Neural progenitor cell (in vitro differentiated cells): ENCODE results near the gene STAM. TPM values are rescaled to one million over a fixed set of nuclear protein-coding genes. Genes with fewer than 3 reads are reported as not detected.

ENCODE experiments used
- DNase-seq: peaks from one replicate; pipeline ENCODE4 v3.0.0-alpha.2; 2016; ENCODE audit warnings: low spot score
- H2AFZ ChIP-seq: fragments of 200-600 bp; sonication (generic); replicated peaks from 2 replicates; pipeline ENCODE4 v1.6.1; 2016; ENCODE audit warnings: antibody characterized with exemption
- H3F3A ChIP-seq: fragments of 200-600 bp; sonication (generic); 2 replicates; pipeline ENCODE4 v1.6.1; 2016; ENCODE audit warnings: antibody characterized with exemption, low read depth
- H3K27ac ChIP-seq: fragments of 200-600 bp; sonication (generic); 2 replicates; pipeline ENCODE4 v1.5.1; 2016; ENCODE audit warnings: mild to moderate bottlenecking
- H3K27me3 ChIP-seq: fragments of 200-600 bp; sonication (generic); 2 replicates; pipeline ENCODE4 v1.6.1; 2016; ENCODE audit warnings: mild to moderate bottlenecking, moderate library complexity
- H3K36me3 ChIP-seq: fragments of 200-600 bp; sonication (generic); 2 replicates; pipeline ENCODE4 v1.5.1; 2016
- H3K4me1 ChIP-seq: fragments of 200-600 bp; sonication (generic); 2 replicates; pipeline ENCODE4 v1.6.1; 2016; ENCODE audit warnings: mixed run types
- H3K4me2 ChIP-seq: fragments of 200-600 bp; sonication (generic); 2 replicates; pipeline ENCODE4 v1.6.1; 2016
- H3K4me3 ChIP-seq: fragments of 200-600 bp; sonication (generic); 2 replicates; pipeline ENCODE4 v1.5.1; 2016
- H3K79me2 ChIP-seq: fragments of 200-600 bp; sonication (generic); 2 replicates; pipeline ENCODE4 v1.6.1; 2016; ENCODE audit warnings: low read depth
- H3K9ac ChIP-seq: fragments of 200-600 bp; sonication (generic); 2 replicates; pipeline ENCODE4 v1.6.1; 2016
- H3K9me3 ChIP-seq: fragments of 200-600 bp; sonication (generic); 2 replicates; pipeline ENCODE4 v1.5.1; 2016; ENCODE audit warnings: low read depth
- H4K20me1 ChIP-seq: fragments of 200-600 bp; sonication (generic); 2 replicates; pipeline ENCODE4 v1.6.1; 2016; ENCODE audit warnings: low read depth
- H3K27ac Mint-ChIP-seq: 3 replicates; pipeline ENCODE4 v1.8.0; 2021; ENCODE audit warnings: mixed read lengths
- H3K27me3 Mint-ChIP-seq: 2 replicates; pipeline ENCODE4 v1.8.0; 2022; ENCODE audit warnings: low read depth, mild to moderate bottlenecking, inconsistent platforms, moderate library complexity, mixed read lengths; ENCODE audit not compliant: insufficient read depth
- H3K36me3 Mint-ChIP-seq: 3 replicates; pipeline ENCODE4 v1.8.0; 2021; ENCODE audit warnings: mixed read lengths
- H3K4me1 Mint-ChIP-seq: 3 replicates; pipeline ENCODE4 v1.8.0; 2021; ENCODE audit warnings: mixed read lengths
- H3K4me3 Mint-ChIP-seq: 3 replicates; pipeline ENCODE4 v1.8.0; 2021; ENCODE audit warnings: mild to moderate bottlenecking, moderate library complexity, mixed read lengths
- H3K9me3 Mint-ChIP-seq: 3 replicates; pipeline ENCODE4 v1.8.0; 2020; ENCODE audit warnings: mixed read lengths
- EZH2 ChIP-seq: fragments of 200-600 bp; sonication (generic); IDR thresholded peaks from 2 replicates; pipeline ENCODE4 v1.6.1; 2017; ENCODE audit warnings: antibody characterized with exemption, mild to moderate bottlenecking, moderate library complexity
- EZH2phosphoT487 ChIP-seq: fragments of 200-600 bp; sonication (generic); IDR thresholded peaks from 2 replicates; pipeline ENCODE4 v1.6.1; 2017; ENCODE audit warnings: antibody characterized with exemption
- total RNA-seq: library from RNA; depleted of rRNA; stranded (reverse); fragments of >200 nt; gene quantifications from 2 replicates; pipeline ENCODE4 v1.2.3, GENCODE V29; 2015; ENCODE audit warnings: low replicate concordance
- TF ChIP-seq, protein P1 (sequence below): fragments of 200-600 bp; sonication (generic); IDR thresholded peaks from 2 replicates; pipeline ENCODE4 v1.5.1; 2017; ENCODE audit warnings: antibody characterized with exemption, mild to moderate bottlenecking

Gene STAM
- total RNA-seq = 37.2 and 43.2 TPM in 2 replicates

DNA sequence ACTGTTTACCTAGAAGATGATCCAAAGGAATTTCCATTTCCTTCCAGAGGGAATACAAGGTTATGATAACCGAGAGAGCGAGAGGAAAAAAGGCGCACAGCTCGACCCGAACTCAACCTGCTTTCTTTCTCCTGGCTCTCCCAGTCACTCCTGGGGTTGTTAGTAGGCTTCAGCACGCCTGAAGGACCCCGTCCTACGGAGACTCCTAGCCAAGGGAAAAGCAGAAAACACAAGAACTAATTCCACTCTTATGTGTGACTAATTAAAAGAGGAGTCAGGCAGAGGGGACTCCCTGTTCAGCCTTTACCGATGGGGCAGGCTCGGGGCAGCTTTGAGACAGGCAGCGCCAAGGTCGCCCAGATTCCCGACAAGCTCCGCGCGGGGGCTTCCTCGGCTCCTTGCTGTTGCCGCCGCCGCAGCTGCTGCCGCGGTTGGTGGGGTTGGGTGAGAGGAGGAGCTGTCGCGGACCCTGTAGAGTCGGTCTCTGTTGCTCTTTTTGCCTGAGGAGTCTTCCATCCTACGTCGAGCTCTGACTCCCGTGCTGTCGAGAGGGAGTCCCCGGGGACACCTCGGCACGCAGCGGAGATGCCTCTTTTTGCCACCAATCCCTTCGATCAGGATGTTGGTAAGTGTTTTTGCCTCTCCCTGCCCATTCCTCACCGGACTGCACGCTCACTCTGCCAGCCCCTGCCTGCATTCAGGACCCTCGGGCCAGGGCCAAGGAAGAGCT, at the start of gene STAM:
Gene STAM, plus strand, starts transcription at position 397 of the 730 bp plus-strand sequence. Its CDS starts 189 bp downstream, at position 586.
- peaks cover 14% of the 10 kb centered on the region for H4K20me1 ChIP-seq

DNA sequence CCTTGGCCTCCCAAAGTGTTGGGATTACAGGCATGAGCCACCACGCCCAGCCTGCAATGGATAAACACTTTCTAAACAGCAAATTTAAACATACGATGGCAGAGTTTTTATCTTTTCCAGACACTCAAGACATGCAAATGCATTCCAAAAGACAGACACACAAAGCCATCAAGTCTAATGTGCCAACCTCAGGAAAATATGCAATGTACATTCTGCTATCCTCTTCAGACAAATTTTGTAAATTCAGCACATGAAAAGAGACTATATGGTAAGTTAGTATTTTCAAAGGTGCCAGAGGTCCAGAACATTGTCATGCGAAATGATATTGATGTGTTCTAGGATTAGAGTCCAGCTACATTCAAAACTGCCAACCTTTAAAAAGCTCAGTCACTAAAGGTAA, 46.6 kb upstream of the STAM start:
- H3K9me3 Mint-ChIP-seq = no peaks in the 10 kb centered on the region
- H3K4me1 Mint-ChIP-seq = no peaks in the 10 kb centered on the region
- H3K4me3 ChIP-seq = no peak overlapping the region
- no peak overlapping the region for H2AFZ ChIP-seq
- no peak overlapping the region for H3K4me2 ChIP-seq
- TF ChIP-seq EZH2 (no peak), EZH2phosphoT487 (no peak)
- TF ChIP-seq, protein P1, sequence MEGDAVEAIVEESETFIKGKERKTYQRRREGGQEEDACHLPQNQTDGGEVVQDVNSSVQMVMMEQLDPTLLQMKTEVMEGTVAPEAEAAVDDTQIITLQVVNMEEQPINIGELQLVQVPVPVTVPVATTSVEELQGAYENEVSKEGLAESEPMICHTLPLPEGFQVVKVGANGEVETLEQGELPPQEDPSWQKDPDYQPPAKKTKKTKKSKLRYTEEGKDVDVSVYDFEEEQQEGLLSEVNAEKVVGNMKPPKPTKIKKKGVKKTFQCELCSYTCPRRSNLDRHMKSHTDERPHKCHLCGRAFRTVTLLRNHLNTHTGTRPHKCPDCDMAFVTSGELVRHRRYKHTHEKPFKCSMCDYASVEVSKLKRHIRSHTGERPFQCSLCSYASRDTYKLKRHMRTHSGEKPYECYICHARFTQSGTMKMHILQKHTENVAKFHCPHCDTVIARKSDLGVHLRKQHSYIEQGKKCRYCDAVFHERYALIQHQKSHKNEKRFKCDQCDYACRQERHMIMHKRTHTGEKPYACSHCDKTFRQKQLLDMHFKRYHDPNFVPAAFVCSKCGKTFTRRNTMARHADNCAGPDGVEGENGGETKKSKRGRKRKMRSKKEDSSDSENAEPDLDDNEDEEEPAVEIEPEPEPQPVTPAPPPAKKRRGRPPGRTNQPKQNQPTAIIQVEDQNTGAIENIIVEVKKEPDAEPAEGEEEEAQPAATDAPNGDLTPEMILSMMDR = no peak
- no peak for DNase-seq
- H3K9ac ChIP-seq = no peak overlapping the region
- peaks cover 2% of the 10 kb centered on the region for H3K36me3 Mint-ChIP-seq
- no peaks in the 10 kb centered on the region for H3K79me2 ChIP-seq
- H3K4me3 Mint-ChIP-seq = no peak overlapping the region
- no peaks in the 10 kb centered on the region for H3F3A ChIP-seq
- H3K4me1 ChIP-seq = no peaks in the 10 kb centered on the region
- no peaks in the 10 kb centered on the region for H3K9me3 ChIP-seq
- no peak overlapping the region for H3K27ac ChIP-seq
- no peaks in the 10 kb centered on the region for H3K27me3 ChIP-seq
- H3K27ac Mint-ChIP-seq = no peak overlapping the region
- H4K20me1 ChIP-seq = no peaks in the 10 kb centered on the region
- H3K36me3 ChIP-seq = no peaks in the 10 kb centered on the region
- peaks cover 3% of the 10 kb centered on the region for H3K27me3 Mint-ChIP-seq

More for the DNA sequence above, at the start of gene STAM:
- Mint-ChIP-seq H3K4me3 (peak within 1 kb of the TSS; percentile 99), H3K36me3 (peaks cover 16% of the 10 kb centered on the region), H3K9me3 (peaks cover 4% of the 10 kb centered on the region), H3K27me3 (peaks cover 5% of the 10 kb centered on the region), H3K27ac (peak within 1 kb of the TSS; percentile 100), H3K4me1 (peaks cover 21% of the 10 kb centered on the region)
- Histone ChIP-seq H3K4me1 (peaks cover 21% of the 10 kb centered on the region), H3K4me2 (peak within 1 kb of the TSS; percentile 91), H3K36me3 (no peaks in the 10 kb centered on the region), H3K27ac (peak within 1 kb of the TSS; percentile 99), H3K9me3 (no peaks in the 10 kb centered on the region), H3F3A (peaks cover 10% of the 10 kb centered on the region), H3K4me3 (peak within 1 kb of the TSS; percentile 72), H3K9ac (peak within 1 kb of the TSS; percentile 98), H3K79me2 (peaks cover 78% of the 10 kb centered on the region), H2AFZ (peak within 1 kb of the TSS; percentile 88), H3K27me3 (no peaks in the 10 kb centered on the region)
- TF ChIP-seq EZH2phosphoT487 = no peak
- no peak for TF ChIP-seq EZH2
- peak; percentile 96 for DNase-seq

GRCh38 chr10:17599089-17599488, 44.9 kb upstream of the STAM start:
- Histone ChIP-seq H3K9ac (no peak overlapping the region), H3K27ac (no peak overlapping the region), H3K9me3 (no peaks in the 10 kb centered on the region), H3F3A (no peaks in the 10 kb centered on the region), H3K36me3 (no peaks in the 10 kb centered on the region), H3K4me3 (no peak overlapping the region), H3K79me2 (no peaks in the 10 kb centered on the region), H3K27me3 (no peaks in the 10 kb centered on the region), H2AFZ (no peak overlapping the region), H3K4me2 (no peak overlapping the region), H4K20me1 (no peaks in the 10 kb centered on the region), H3K4me1 (no peaks in the 10 kb centered on the region)
- peaks cover 2% of the 10 kb centered on the region for H3K36me3 Mint-ChIP-seq
- no peak overlapping the region for H3K27ac Mint-ChIP-seq
- H3K9me3 Mint-ChIP-seq = no peaks in the 10 kb centered on the region
- H3K4me1 Mint-ChIP-seq = no peaks in the 10 kb centered on the region
- TF ChIP-seq, protein P1 = peak; percentile 54
- no peak for TF ChIP-seq EZH2phosphoT487
- no peak for TF ChIP-seq EZH2
- peaks cover 3% of the 10 kb centered on the region for H3K27me3 Mint-ChIP-seq
- peak; percentile 50 for DNase-seq
- H3K4me3 Mint-ChIP-seq = no peak overlapping the region

GRCh38 chr10:17605936-17606335, 38.0 kb upstream of the STAM start:
- Mint-ChIP-seq H3K27ac (no peak overlapping the region), H3K27me3 (peaks cover 3% of the 10 kb centered on the region), H3K9me3 (no peaks in the 10 kb centered on the region), H3K36me3 (no peaks in the 10 kb centered on the region), H3K4me3 (no peak overlapping the region), H3K4me1 (no peaks in the 10 kb centered on the region)
- Histone ChIP-seq H3K9ac (no peak overlapping the region), H3K79me2 (no peaks in the 10 kb centered on the region), H3K4me1 (no peaks in the 10 kb centered on the region), H3K4me3 (no peak overlapping the region), H3F3A (no peaks in the 10 kb centered on the region), H3K27me3 (no peaks in the 10 kb centered on the region), H3K27ac (no peak overlapping the region), H3K9me3 (no peaks in the 10 kb centered on the region), H3K4me2 (no peak overlapping the region), H2AFZ (no peak overlapping the region), H3K36me3 (no peaks in the 10 kb centered on the region), H4K20me1 (no peaks in the 10 kb centered on the region)
- TF ChIP-seq, protein P1 = no peak
- TF ChIP-seq EZH2 (no peak), EZH2phosphoT487 (no peak)
- DNase-seq = no peak
